SU-DHL-6 (cell line): ENCODE measurements around the gene PTPN14.

ENCODE experiments used
- H2AFZ ChIP-seq: fragments of 200-600 bp; sonication (generic); 2 replicates; pipeline ENCODE4 v1.6.1; 2014; ENCODE audit warnings: low read depth, mild to moderate bottlenecking, moderate library complexity, mixed read lengths, antibody characterized with exemption, low read length; ENCODE audit not compliant: severe bottlenecking
- H3F3A ChIP-seq: fragments of 200-600 bp; shearing (Covaris generic); 2 replicates; pipeline ENCODE4 v1.6.0; 2016; ENCODE audit warnings: antibody characterized with exemption, mild to moderate bottlenecking; ENCODE audit not compliant: insufficient read depth
- H3K27ac ChIP-seq: fragments of 200-600 bp; sonication (generic); 2 replicates; pipeline ENCODE4 v1.5.1; 2016; ENCODE audit warnings: low read depth, mild to moderate bottlenecking, low read length, moderate library complexity, mixed read lengths
- H3K27me3 ChIP-seq: fragments of 200-600 bp; sonication (generic), shearing (Covaris generic); 2 replicates; pipeline ENCODE4 v1.6.0; 2014; ENCODE audit warnings: mild to moderate bottlenecking, low read length
- H3K36me3 ChIP-seq: fragments of 200-600 bp; sonication (generic); 2 replicates; pipeline ENCODE4 v1.6.1; 2014; ENCODE audit warnings: mild to moderate bottlenecking, low read length, mixed read lengths
- H3K4me2 ChIP-seq: fragments of 300-600, 200-600 bp; shearing (Covaris generic), sonication (generic); 2 replicates; pipeline ENCODE4 v1.6.0; 2014; ENCODE audit warnings: low read length, low read depth, mild to moderate bottlenecking; ENCODE audit not compliant: poor library complexity, severe bottlenecking
- H3K4me3 ChIP-seq: fragments of 200-600 bp; sonication (generic); 2 replicates; pipeline ENCODE4 v1.5.1; 2014; ENCODE audit warnings: antibody characterized with exemption, low read length, mild to moderate bottlenecking, mixed read lengths; ENCODE audit not compliant: insufficient read depth, poor library complexity, severe bottlenecking
- H3K79me2 ChIP-seq: fragments of 200-600 bp; sonication (generic); 2 replicates; pipeline ENCODE4 v1.6.1; 2014; ENCODE audit warnings: mild to moderate bottlenecking, low read length, moderate library complexity; ENCODE audit not compliant: insufficient read depth
- H3K9ac ChIP-seq: fragments of 200-600 bp; sonication (generic); 2 replicates; pipeline ENCODE4 v1.7.0; 2014; ENCODE audit warnings: mild to moderate bottlenecking, low read length
- H3K9me2 ChIP-seq: fragments of 200-600 bp; sonication (generic); replicated peaks from 2 replicates; pipeline ENCODE4 v1.6.1; 2014; ENCODE audit warnings: low read length; ENCODE audit not compliant: insufficient read depth
- H3K9me3 ChIP-seq: fragments of 200-600 bp; sonication (generic); 2 replicates; pipeline ENCODE4 v1.6.1; 2014; ENCODE audit warnings: low read length, mixed read lengths; ENCODE audit not compliant: insufficient read depth
- H4K20me1 ChIP-seq: fragments of 200-600 bp; sonication (generic); 2 replicates; pipeline ENCODE4 v1.6.1; 2014; ENCODE audit warnings: low read depth, mild to moderate bottlenecking, antibody characterized with exemption, low read length, moderate library complexity, mixed read lengths
- EZH2phosphoT487 ChIP-seq: fragments of 200-600 bp; sonication (generic), shearing (Covaris generic); conservative IDR thresholded peaks from 2 replicates; pipeline ENCODE4 v1.6.1; 2018; ENCODE audit warnings: mild to moderate bottlenecking, antibody characterized with exemption, low read length, moderate library complexity, mixed read lengths
- TF ChIP-seq, protein P1 (sequence below): fragments of 200-600 bp; sonication (generic); IDR thresholded peaks from one replicate; pipeline ENCODE4 v1.5.1; 2017; ENCODE audit warnings: antibody characterized with exemption, mild to moderate bottlenecking, low read length, moderate library complexity; ENCODE audit not compliant: insufficient read depth, poor library complexity, severe bottlenecking

The PTPN14 gene

GRCh38 chr1:214363386-214363785, 188.0 kb downstream of the PTPN14 start:
- no peak for TF ChIP-seq EZH2phosphoT487
- TF ChIP-seq, protein P1, sequence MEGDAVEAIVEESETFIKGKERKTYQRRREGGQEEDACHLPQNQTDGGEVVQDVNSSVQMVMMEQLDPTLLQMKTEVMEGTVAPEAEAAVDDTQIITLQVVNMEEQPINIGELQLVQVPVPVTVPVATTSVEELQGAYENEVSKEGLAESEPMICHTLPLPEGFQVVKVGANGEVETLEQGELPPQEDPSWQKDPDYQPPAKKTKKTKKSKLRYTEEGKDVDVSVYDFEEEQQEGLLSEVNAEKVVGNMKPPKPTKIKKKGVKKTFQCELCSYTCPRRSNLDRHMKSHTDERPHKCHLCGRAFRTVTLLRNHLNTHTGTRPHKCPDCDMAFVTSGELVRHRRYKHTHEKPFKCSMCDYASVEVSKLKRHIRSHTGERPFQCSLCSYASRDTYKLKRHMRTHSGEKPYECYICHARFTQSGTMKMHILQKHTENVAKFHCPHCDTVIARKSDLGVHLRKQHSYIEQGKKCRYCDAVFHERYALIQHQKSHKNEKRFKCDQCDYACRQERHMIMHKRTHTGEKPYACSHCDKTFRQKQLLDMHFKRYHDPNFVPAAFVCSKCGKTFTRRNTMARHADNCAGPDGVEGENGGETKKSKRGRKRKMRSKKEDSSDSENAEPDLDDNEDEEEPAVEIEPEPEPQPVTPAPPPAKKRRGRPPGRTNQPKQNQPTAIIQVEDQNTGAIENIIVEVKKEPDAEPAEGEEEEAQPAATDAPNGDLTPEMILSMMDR: no peak
- no peaks in the 10 kb centered on the region for H3K9me2 ChIP-seq
- no peak overlapping the region for H3K4me2 ChIP-seq
- H3K9ac ChIP-seq: no peak overlapping the region
- H3K27ac ChIP-seq: no peak overlapping the region
- no peaks in the 10 kb centered on the region for H3K27me3 ChIP-seq
- H3K36me3 ChIP-seq: no peaks in the 10 kb centered on the region
- no peak overlapping the region for H3K4me3 ChIP-seq
- no peaks in the 10 kb centered on the region for H3K79me2 ChIP-seq
- H3F3A ChIP-seq: no peaks in the 10 kb centered on the region
- H2AFZ ChIP-seq: no peak overlapping the region
- no peaks in the 10 kb centered on the region for H3K9me3 ChIP-seq
- H4K20me1 ChIP-seq: no peaks in the 10 kb centered on the region

DNA sequence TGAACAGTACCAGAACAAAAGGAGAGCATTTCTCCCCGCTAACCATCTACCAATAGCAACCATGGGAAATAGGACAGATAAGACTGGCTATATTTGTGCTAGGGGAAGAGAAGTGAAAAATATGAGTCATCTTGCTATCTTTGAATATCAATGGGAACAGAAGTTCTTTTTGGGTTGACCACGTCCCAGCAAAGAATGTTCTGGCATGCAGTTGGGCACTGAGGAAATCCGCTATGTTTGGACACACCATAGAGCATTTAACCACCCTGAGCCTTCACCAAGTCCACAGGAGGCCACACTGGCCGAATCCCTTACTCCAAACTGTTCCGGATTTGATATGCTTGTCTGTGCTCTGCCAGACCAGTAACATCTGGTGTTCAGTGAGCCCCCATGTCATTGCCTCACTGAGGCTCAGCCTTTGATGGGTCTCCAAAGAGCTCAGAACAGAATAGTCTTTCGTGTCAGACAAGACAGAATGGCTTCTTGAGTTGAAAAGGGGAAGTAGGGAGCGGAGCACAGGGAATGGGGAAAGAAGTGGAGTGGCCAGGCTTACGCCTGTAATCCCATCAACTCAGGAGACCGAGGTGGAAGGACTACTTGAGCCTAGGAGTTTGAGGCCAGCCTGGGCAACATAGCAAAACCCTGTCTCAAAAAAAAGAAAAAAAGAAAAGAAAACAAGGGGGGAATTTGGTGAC, 189.1 kb downstream of the PTPN14 start:
- TF ChIP-seq, protein P1: no peak
- no peak for TF ChIP-seq EZH2phosphoT487
- no peaks in the 10 kb centered on the region for H3K9me2 ChIP-seq
- no peaks in the 10 kb centered on the region for H3K36me3 ChIP-seq

DNA sequence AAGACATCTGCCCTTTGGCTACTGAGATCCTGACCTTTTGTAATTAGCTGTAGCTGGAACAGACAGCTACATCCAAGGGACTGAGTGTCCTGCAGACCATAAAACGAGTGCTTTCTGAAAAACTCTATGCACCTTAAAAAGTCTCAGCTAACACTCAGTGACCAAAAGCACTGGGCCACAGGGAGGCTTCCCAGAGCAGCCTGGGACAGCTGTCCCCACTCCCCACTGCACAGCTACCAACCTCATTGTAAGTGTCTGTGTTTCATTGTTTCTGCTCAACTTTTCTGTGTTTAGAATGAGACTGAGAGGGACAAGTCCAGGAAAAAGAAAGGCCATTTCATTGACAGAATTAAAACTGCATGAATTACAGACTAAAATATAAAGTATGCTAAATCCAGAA, 189.8 kb downstream of the PTPN14 start:
- no peaks in the 10 kb centered on the region for H3K36me3 ChIP-seq
- H3K27ac ChIP-seq: no peak overlapping the region
- H3K9me3 ChIP-seq: no peaks in the 10 kb centered on the region

More for the DNA sequence above, 189.1 kb downstream of the PTPN14 start:
- Histone ChIP-seq H2AFZ (no peak overlapping the region), H3K27ac (no peak overlapping the region), H3K4me3 (no peak overlapping the region), H3K4me2 (no peak overlapping the region), H3K9me3 (no peaks in the 10 kb centered on the region), H4K20me1 (no peaks in the 10 kb centered on the region), H3K27me3 (no peaks in the 10 kb centered on the region), H3F3A (no peaks in the 10 kb centered on the region), H3K9ac (no peak overlapping the region), H3K79me2 (no peaks in the 10 kb centered on the region)

More for the DNA sequence above, 189.8 kb downstream of the PTPN14 start:
- Histone ChIP-seq H3F3A (no peaks in the 10 kb centered on the region), H3K79me2 (no peaks in the 10 kb centered on the region), H3K9me2 (no peaks in the 10 kb centered on the region), H3K4me3 (no peak overlapping the region), H3K27me3 (no peaks in the 10 kb centered on the region), H4K20me1 (no peaks in the 10 kb centered on the region), H2AFZ (no peak overlapping the region), H3K4me2 (no peak overlapping the region), H3K9ac (no peak overlapping the region)
- TF ChIP-seq, protein P1: no peak
- TF ChIP-seq EZH2phosphoT487: no peak
